Measurements from ENCODE around the gene FANCI. TPM values are rescaled to one million over a fixed set of nuclear protein-coding genes. Genes with fewer than 3 reads are reported as not detected.
A peak's percentile ranks its signal among the peaks of the same experiment; 100 is the strongest.

FANCI gene
- total and polyA plus RNA-seq, 2 of the 13 experiments (the other 11 are each of a cell fraction or from before 2014, with no cell fraction given), result 15.7 to 68.8 TPM

- TF ChIP-seq ZNF256 (CRISPR knock-in tag; conservative IDR thresholded peaks at IDR 0.05) (peak; percentile 67; the same call in 1 of the 2 replicates), SSRP1 (CRISPR knock-in tag; IDR thresholded peaks at IDR 0.05) (no peak), IRF9 (CRISPR knock-in tag; IDR thresholded peaks at IDR 0.05; ENCODE audit: borderline replicate concordance) (peak; percentile 71; the same call in 1 of the 2 replicates), ZBED4 (CRISPR knock-in tag; IDR thresholded peaks at IDR 0.05; ENCODE audit: borderline replicate concordance) (no peak; the same call in 1 of the 2 replicates), NFE2L1 (CRISPR knock-in tag; IDR thresholded peaks at IDR 0.05; ENCODE audit: borderline replicate concordance) (no peak), HMGA1 (CRISPR knock-in tag; conservative IDR thresholded peaks at IDR 0.05) (no peak), ATRX (CRISPR knock-in tag; IDR thresholded peaks at IDR 0.05; ENCODE audit: borderline replicate concordance) (no peak), WIZ (CRISPR knock-in tag; IDR thresholded peaks at IDR 0.05) (no peak), TFE3 (CRISPR knock-in tag; IDR thresholded peaks at IDR 0.05) (peak; percentile 73; the same call in 1 of the 2 replicates), ZNF564 (CRISPR knock-in tag; IDR thresholded peaks at IDR 0.05) (peak; percentile 89), ZNF138 (CRISPR knock-in tag; IDR thresholded peaks at IDR 0.05; ENCODE audit: low read depth) (peak; percentile 74; the same call in 1 of the 2 replicates), SIN3B (IDR thresholded peaks at IDR 0.05; ENCODE audit: low read length) (peak; percentile 14; the same call in 1 of the 2 replicates), CTCF (CRISPR knock-in tag; IDR thresholded peaks at IDR 0.05) (no peak; the same call in 1 of the 2 replicates), RARG (CRISPR knock-in tag; IDR thresholded peaks at IDR 0.05; ENCODE audit: low read depth) (no peak), AGO1 (IDR thresholded peaks at IDR 0.05; ENCODE audit: low read depth, low read length, poor library complexity, severe bottlenecking) (no peak), TERF1 (CRISPR knock-in tag; IDR thresholded peaks at IDR 0.05) (no peak), ZNF296 (CRISPR knock-in tag; conservative IDR thresholded peaks at IDR 0.05) (no peak)
Observed at GRCh38 chr15:89334510-89335297, 90.9 kb downstream of the FANCI start, which contains the start of gene POLG (continued).

All from HepG2 (cell line).